ENCODE results near the gene CLDN2.

The CLDN2 gene

DNA sequence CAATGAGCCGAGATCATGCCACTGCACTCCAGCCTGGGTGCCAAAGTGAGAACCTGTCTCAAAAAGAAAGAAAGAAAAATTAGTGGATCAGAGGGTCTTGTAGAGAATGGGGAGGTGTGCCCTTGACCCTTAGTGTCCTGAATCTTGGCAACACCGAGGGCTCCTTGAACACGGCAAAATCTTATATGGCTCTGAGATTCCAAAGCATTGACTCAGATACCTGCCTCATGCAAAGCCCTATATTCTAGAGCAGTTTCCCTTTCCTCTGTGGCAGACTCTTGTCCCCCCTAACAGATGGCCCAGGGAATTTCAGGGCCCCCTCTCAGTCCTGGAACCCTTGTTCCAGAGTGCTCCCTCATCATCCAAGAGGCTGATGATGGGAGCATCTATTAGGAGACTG lies 6.8 kb downstream of the CLDN2 start:
- DNase-seq (ENCODE audit: low read depth): no peak

DNA sequence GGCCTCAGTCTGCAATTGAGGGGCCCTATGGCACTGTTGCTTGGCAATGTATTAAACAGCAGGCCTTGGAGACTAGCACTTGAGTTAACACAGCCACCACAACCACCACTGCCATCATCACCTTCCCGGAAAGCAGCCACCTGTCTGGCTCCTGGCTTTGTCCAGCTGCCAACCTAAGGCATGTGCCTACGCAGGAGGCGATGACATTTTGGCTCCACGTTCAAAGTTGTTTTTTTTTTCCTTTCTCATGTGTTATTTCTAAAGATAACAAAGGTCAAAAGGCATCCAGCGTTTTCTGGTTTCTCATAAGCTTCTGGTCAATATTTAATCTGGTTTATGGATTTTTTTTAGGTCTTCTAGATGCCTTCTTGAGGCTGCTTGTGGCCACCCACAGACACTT lies 7.5 kb downstream of the CLDN2 start:
- DNase-seq (ENCODE audit: low read depth): no peak

DNA sequence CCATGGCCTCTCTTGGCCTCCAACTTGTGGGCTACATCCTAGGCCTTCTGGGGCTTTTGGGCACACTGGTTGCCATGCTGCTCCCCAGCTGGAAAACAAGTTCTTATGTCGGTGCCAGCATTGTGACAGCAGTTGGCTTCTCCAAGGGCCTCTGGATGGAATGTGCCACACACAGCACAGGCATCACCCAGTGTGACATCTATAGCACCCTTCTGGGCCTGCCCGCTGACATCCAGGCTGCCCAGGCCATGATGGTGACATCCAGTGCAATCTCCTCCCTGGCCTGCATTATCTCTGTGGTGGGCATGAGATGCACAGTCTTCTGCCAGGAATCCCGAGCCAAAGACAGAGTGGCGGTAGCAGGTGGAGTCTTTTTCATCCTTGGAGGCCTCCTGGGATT lies 8.0 kb downstream of the CLDN2 start:
- DNase-seq (ENCODE audit: low read depth): no peak

DNA sequence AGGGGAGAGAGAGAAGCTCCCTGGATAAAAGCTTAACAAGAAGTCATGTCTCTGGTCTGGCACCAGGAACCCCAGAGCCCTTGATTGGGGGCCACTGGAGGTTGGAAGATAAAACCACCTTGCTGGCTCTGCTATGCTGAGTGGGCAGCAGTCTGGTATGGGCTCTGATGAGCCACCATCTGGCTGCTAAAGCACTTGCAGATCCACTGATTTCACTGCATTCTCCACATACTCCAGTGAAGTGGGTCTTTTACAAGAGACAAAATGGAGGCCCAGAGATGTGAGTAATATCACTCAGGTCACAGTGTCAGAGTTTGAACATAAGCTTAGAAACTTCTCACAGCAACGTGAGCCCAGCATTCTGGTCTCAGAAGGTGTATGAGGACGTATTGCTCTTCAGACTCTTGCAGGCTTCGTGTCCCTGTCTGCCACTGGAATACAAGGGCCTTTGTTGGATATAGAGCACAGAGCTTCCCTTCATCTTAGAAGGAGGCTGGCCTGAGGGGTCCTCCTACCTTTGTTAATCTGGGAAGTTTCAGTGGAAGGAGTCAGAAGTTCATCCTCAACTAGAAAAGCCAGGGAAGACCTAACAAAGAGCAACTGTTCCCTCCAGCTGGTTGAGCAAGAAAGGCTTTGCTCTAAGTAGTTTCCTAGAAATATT lies 11.8 kb downstream of the CLDN2 start:
- no peak for DNase-seq (ENCODE audit: low read depth)

- DNase-seq (ENCODE audit: low read depth): no peak
These were observed 12.3 kb downstream of the CLDN2 start for GRCh38 chrX:106932492-106932923.

DNA sequence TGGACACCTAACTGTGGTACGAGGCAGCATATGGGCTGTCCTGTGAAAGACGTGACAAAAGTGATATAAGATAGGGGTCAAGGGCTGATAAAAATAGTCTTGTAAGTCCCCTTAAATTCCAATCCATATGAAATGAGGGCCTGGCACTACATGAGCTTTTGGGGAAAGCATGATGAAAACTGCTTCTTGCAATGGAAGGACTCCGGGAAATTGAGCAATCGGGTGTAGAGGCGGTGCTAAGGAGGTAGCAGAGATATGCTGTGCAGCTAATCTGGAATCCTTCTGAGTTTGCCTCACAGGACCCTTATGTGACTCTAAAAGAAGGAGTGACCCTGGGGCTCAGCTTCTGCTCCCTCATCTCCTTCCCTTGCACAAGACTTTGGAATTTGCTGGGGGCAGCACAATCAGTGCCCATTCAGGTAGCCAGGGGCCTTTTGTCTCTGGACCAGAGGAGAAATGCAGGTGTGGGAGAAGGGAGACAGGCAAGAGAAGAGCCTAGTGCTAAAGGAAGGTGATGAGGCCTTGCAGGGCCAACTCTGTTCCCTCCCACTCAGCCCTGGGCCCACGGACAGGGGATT lies 12.8 kb downstream of the CLDN2 start:
- DNase-seq (ENCODE audit: low read depth): no peak

DNA sequence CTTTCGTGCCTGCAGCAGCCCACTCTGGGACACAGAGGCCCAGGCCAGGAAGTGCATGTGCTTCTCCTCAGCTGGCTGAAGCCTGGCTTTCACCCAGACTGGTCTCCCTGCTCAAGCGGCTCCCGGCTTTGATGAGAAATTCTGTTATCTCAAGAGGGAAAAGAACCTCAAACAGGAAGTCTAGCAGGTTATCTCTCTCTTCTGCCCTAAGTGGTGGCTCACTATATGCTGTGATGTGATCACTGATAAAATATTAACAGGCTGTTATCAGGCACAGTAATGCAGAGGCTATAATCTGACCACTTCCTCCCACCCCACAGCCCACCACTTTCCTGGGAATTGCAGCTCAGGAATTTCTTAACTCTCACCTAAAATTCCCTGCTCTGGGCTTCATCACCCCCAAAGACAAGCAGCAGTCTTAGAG lies 13.3 kb downstream of the CLDN2 start:
- no peak for DNase-seq (ENCODE audit: low read depth)

DNA sequence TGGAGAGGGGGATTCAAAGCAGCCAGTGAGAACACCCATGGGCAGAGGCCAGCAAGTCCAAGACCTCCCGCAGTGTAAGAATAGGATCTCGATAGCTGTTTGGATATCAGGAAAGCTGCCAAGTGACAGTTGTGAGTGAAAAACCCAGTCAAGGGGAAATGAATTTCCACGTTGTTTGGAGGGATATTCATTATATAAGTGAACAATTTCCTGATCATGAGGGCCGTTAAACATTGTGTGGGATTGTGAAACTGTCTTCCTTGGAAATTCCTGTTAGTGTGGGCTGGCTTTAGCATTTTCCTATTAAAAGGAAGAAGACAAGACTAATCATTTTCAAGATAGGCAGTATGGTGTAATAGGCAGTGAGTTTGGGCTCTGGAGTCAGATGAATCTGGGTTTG lies 15.0 kb downstream of the CLDN2 start:
- no peak for DNase-seq (ENCODE audit: low read depth)

GRCh38 chrX:106936246-106936645 lies 16.0 kb downstream of the CLDN2 start:
- DNase-seq (ENCODE audit: low read depth): no peak

GRCh38 chrX:106939566-106939965 lies 19.4 kb downstream of the CLDN2 start:
- no peak for DNase-seq (ENCODE audit: low read depth)

GRCh38 chrX:106940068-106940467 lies 19.9 kb downstream of the CLDN2 start:
- no peak for DNase-seq (ENCODE audit: low read depth)

DNA sequence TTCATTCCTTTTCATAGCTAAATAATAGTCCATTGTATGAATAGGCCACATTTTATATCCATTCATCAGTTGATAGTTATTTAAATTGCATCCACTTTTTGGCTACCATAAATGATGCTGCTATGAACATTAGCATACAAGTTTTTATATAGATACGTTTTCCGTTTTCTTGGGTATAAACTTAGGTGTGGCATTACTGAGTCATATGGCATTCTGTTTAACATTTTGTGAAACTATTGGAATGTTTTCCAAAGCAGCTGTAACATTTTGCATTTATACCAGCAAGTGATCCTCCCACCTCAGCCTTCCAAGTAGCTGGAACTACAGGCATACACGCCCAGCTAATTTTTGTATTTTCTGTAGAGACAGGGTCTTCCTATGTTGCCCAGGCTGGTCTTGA lies 26.3 kb downstream of the CLDN2 start:
- DNase-seq (ENCODE audit: low read depth): no peak

DNA sequence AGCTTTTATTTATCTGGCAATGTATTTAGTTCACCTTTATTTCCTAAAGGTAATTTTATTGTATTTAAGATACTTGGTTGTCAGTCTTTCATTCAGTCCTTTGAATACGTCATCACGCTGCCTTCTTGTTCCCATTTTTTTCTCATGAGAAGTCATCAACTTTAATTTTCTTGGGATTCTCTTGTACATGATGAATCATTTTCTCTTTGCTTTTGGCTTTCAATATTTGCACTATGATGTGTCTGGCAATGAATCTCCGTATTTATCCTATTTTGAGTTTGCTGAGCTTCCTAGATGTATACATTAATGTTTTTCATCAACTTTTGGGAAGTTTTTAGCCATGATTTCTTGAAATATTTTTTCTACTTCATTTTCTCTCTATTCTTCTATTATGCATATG lies 28.4 kb downstream of the CLDN2 start:
- no peak for DNase-seq (ENCODE audit: low read depth)

- no peak for DNase-seq (ENCODE audit: low read depth)
These were observed 29.2 kb downstream of the CLDN2 start for GRCh38 chrX:106949366-106949765.

- DNase-seq (ENCODE audit: low read depth): no peak
These were observed 30.2 kb downstream of the CLDN2 start for GRCh38 chrX:106950381-106950780.

- DNase-seq (ENCODE audit: low read depth): no peak
These were observed 31.0 kb downstream of the CLDN2 start for GRCh38 chrX:106951230-106951629.

- no peak for DNase-seq (ENCODE audit: low read depth)
These were observed 31.9 kb downstream of the CLDN2 start for GRCh38 chrX:106952089-106952488.

GRCh38 chrX:106952538-106952937 lies 32.3 kb downstream of the CLDN2 start:
- no peak for DNase-seq (ENCODE audit: low read depth)

DNA sequence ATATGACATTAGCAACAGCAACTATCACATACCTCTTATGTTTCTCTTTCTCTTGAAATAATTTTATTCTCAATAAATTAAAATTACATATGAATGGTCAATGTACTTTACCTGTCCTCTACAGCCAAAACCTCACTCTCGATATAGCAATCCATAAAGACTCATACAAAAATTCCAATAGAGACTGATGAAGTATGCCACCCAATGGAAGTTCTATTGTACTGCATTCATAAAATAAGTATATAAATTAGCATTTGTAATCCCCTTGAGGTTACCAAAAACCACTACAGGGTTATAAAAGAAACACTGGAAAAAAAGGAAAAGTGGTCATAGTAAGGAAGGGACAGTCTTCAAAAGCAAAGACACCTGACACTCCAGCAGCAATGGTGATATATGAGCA lies 32.8 kb downstream of the CLDN2 start:
- DNase-seq (ENCODE audit: low read depth): no peak

DNA sequence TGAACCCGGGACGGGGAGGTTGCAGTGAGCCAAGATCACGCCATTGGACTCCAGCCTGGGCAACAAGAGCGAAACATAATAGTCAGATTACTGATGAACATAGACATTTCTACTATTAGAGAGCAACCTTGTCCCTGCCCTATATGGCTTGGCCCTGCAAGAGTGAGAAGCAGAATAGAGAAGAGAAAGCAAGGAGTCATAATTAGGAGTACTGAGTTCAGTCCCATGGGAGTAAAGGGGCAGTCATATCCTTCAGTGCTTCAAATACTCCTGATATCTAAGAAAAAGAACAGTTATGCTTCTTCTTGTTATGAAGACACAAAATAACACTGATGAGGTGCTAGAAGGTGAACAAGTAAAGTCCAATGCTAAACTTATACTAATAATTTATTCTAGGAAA lies 33.8 kb downstream of the CLDN2 start:
- DNase-seq (ENCODE audit: low read depth): no peak

GRCh38 chrX:106955004-106955772 lies 35.0 kb downstream of the CLDN2 start:
- no peak for DNase-seq (ENCODE audit: low read depth)

GRCh38 chrX:106957856-106958255 lies 37.7 kb downstream of the CLDN2 start:
- DNase-seq (ENCODE audit: low read depth): no peak

GRCh38 chrX:106959901-106960300 lies 39.7 kb downstream of the CLDN2 start:
- DNase-seq (ENCODE audit: low read depth): no peak
